ENCODE results near the gene SOX21.
A peak's percentile ranks its signal among the peaks of the same experiment; 100 is the strongest.

Gene SOX21

DNA sequence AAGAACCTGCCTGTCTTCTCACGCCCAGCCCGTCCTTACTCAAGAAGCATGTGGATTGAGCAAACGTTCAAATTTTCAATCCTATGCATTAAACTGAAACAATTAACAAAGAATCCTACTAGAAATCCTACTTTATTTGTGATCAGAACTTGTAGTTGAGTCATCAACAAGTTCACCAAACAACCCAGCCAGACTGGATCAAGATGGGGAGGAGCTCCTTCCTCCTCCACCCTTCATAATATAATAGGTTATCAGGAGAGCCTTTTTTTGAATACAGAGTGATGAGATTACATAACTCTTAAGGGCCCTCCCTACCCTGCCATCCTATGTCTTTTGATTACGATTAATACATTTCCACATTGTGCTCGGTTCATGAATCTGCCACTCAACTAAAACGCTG lies 32.7 kb downstream of the SOX21 start:
- DNase-seq (ENCODE audit: low read depth in 2 of 3, low spot score in 2 of 3), result no peak

DNA sequence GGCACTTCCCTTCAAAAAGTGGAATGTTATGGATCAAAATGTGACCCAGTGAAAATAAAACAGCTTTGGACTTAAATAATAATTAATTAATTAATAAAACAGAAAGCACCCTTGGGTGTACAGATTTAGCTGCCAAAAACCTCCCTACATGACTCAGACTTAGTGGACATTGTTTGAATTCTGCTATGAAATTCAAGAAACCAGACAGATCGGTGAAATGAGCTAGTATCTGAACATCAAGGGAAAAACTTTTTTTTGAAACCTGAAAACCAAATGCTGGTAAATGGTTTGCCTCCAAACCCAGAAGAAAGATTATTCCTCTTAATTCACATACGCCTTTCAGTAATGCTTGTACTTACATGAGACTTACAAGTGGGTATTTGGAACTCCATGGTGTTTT lies 33.5 kb downstream of the SOX21 start:
- DNase-seq (ENCODE audit: low read depth in 2 of 3, low spot score in 2 of 3), result no peak

DNA sequence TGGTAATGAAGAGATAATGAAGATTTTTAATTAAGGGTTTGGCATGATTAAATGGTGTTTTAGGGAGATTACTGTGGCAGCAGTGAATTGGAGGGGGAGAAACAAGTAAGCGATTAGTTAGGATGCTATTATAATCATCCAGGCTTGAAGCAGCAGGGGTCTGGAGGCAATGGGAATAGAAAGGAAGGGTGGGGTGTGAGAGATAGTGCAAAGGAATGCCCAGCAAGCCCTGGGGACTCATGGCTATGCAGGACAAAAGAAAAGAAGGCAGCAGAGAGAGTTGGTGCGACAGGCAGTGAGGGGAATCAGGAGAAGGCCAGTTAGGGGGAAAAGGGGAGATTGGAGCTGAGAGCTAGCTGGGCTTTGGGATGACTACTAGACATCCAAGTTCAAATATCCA lies 34.5 kb downstream of the SOX21 start:
- no peak for DNase-seq (ENCODE audit: low read depth in 2 of 3, low spot score in 2 of 3)

DNA sequence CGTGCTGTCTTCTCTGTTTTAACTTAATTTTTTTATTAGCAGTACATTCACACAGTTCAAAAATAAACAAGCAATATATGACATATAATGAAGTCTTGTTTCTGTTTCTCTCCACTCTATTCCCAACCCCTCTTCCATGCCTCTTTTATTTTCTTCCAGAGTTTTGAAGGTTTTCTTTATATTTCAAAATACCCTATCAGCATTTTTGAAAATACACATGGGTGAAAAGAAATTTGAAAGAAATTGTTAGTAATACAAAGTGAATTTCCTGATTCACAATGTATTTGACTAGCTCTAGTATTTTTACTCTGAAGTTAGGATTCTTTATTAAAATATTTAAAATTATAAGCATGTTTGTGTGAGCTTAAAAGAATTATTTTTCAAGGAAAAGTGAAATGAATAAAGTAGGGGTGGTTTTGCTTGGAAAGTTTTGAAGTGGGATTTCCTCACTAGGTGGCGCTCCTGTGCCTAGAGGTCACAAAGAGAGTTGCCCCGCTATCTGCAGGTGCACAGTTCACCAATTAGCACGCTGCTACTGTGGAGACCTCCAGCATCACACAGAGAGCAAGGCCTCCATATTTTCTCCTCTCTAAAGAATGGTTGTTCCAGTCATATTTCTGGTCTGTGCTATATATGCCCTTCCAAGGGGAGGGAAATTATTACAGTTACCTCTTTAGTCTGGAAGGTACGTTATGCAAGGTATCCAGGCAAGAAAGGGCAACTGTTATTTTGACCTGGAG lies 37.6 kb downstream of the SOX21 start:
- peak in 2 of 3 experiments; percentile 27 to 32 for DNase-seq (ENCODE audit: low read depth in 2 of 3, low spot score in 2 of 3)

DNA sequence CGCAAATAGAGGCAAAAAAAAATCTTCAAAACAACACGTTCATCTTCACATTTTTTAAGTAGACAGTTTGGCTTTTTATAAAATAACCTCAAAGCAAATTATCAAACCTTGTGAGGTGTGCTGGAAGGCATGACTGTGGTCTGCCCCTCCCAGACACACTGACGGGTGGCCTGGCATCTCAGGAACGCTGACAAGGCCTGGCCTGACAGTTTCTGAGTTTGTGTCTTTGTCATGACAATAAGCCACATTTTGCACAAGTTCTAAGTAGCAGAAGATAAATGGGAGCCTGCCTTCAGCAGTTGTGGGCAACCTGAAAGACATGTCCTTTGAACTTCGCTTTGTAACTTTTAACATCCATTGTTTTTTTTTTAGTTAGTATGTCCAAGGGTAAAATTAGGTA lies 38.5 kb downstream of the SOX21 start:
- DNase-seq (ENCODE audit: low read depth in 2 of 3, low spot score in 2 of 3), result no peak

DNA sequence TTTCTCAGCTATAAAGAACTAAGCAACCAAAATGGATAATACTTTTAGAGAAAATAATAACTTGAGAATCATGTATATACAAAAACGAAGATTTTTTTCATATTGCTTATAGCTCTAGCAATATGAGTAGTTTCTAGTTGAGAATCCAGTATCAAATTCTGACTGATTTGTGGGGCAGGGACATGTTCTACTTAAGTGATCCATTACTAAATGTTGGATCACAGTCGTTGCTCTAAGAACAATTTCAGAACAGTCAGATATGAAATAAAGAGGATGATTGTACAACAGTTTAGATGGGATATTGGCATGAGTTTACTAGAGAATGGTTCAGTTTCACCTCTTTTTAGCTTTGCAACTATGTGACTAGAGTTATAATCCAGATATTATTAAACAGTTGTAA lies 39.9 kb downstream of the SOX21 start:
- DNase-seq (ENCODE audit: low read depth in 2 of 3, low spot score in 2 of 3), result no peak

DNA sequence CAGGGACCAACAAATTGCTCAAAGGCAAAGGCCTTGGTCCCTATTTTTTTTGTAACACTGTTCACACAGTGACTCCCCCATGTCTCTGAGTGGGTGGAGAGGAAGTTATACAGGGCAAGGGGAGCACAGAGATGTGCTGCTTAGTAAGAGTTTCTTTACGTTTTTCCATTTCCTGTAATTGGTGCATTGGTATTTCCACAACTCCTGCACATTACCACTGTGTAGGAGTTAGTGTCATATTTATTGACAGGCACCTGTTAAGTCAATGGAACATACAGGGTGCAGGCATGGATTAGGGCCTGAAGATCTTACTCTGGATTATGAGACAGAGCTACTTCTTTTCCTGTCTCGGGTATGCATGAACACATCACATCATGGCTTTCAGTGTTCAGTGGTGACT lies 45.2 kb downstream of the SOX21 start:
- no peak for DNase-seq (ENCODE audit: low read depth in 2 of 3, low spot score in 2 of 3)

DNA sequence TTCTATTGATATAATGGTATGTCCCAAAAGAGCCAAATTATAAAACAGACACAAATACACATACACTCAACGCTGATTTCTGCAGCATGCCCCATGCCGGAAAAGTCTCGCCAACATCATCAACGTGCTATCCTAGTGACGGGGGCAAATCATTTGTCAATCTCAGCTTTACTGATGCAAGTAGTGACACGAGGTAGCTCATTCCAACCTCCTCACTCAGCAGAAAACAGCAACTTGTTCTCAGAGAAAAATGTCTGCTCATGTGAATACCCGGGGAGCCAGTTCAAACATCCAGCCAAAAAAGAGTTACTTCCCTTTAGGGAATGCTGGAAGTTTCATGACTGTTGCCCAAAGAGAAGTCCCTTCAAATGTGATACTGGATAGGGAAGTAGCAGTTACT lies 46.3 kb downstream of the SOX21 start:
- no peak for DNase-seq (ENCODE audit: low read depth in 2 of 3, low spot score in 2 of 3)

DNA sequence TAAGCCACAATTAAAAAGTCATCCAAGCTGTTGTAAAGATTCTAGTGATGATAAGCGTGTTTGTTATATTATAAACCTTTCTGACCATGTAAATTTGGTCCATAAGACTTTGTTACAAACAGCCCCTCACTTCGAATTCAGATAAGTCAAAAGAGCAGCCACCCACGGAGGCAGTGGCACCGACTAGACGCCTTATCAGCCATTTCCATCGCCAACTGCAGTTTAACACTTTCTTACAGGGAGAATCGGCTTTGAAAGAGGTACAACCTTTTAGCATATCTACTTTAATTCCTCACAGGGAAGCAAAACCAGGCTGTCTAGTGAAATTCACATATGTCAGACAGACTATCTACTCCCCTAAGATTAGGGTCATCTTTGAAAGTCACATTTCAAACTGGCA lies 47.5 kb downstream of the SOX21 start:
- DNase-seq (ENCODE audit: low read depth in 2 of 3, low spot score in 2 of 3), result no peak

DNA sequence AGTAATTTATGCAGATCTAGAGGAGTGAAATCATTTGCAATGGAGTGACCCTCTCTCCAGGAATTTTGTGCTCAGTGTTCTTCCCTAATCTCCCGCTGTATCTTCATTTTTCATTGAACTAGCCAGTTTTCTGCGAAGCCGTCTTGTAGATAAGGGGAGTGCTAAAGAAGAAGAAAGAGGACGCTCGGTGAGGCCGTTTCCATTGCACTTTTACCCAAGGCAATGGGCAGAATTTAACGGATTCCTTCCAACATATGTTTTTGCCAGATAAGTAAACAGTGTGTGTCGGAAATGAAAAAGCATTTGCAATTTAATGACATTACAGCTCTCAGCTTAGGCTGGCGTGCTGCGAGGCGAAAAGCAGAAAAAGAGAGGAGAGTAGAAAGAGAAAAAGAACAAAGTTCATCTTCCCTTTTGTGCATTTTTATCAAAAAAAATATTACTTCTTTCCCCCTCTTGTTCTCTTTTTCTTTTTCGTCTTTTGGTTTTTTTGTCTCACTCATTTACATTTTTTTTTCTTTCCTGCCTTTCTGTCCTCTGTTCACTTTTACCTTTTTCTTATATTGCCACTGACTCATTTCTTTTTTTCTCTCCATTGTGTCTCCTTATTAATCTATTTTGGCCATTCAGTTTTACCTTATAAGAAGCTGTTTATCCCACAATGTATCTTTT lies 49.9 kb downstream of the SOX21 start:
- no peak for DNase-seq (ENCODE audit: low read depth in 2 of 3, low spot score in 2 of 3)

DNA sequence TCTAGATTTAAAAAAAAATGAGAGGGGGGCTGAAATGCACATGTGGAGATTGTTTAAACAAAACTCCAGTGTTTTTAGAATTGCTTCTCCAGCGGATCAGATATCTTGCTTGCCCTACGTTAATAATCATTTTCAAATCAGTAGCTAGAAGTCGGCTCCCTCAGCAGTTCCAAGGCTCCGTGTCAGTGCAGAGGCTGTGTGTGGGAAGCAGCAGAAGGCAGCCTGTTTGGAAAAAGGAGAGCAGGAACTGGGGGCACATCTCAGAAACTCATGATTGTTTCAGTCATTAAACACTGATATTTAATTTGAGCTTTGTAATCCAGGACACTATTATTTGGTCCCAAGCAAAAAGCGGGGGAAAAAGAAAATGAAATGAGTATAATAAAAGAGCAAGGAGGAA lies 50.9 kb downstream of the SOX21 start:
- DNase-seq (ENCODE audit: low read depth in 2 of 3, low spot score in 2 of 3), result no peak

DNA sequence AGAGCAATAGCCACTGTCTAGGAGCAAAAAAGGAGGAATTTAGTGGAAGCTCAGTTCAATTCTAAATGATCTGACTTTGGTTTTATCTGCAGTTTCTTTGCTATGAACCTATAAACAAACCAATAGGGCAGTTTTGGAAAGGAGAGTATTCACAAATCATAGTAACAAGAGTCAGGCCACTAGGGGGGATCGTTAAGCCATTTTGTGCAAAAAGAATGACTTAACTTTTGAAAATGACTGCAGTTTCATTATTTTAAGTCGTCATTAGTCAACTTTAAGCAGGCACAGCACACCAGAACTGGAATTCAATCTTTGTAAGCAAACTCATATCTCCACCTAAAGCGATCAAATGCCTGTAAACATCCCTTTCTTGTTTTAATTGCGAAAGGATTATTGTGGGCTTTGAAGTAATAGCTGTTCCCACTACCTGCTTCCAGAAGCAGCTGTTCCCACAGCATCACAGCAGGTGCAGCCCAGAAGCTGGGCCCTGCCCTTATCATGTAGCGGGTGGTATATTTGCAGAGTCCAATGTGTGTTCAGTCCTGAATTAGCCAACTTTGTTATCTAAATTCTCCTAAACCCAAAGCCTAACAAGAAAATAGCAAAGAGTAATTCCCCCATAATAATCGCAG lies 51.5 kb downstream of the SOX21 start:
- no peak for DNase-seq (ENCODE audit: low read depth in 2 of 3, low spot score in 2 of 3)

Measured in activated CD8-positive, alpha-beta memory T cell treated with anti-CD3 and anti-CD28 coated beads for 48 hours (primary cell).